Activated naive CD8-positive, alpha-beta T cell (primary cell): ENCODE measurements around the gene ADORA1.

ENCODE experiments used
- H3K27ac Mint-ChIP-seq: one replicate; pipeline ENCODE4 v1.8.0; 2021; ENCODE audit warnings: mixed read lengths
- H3K27me3 Mint-ChIP-seq: one replicate; pipeline ENCODE4 v1.8.0; 2021; ENCODE audit warnings: mixed read lengths
- H3K36me3 Mint-ChIP-seq: one replicate; pipeline ENCODE4 v1.8.0; 2021; ENCODE audit warnings: mixed read lengths
- H3K4me1 Mint-ChIP-seq: one replicate; pipeline ENCODE4 v1.8.0; 2021; ENCODE audit warnings: low read depth, mixed read lengths
- H3K4me3 Mint-ChIP-seq: one replicate; pipeline ENCODE4 v1.8.0; 2021; ENCODE audit warnings: mild to moderate bottlenecking, mixed read lengths
- H3K9me3 Mint-ChIP-seq: one replicate; pipeline ENCODE4 v1.8.0; 2021; ENCODE audit warnings: low read depth, mixed read lengths

ADORA1 gene

DNA sequence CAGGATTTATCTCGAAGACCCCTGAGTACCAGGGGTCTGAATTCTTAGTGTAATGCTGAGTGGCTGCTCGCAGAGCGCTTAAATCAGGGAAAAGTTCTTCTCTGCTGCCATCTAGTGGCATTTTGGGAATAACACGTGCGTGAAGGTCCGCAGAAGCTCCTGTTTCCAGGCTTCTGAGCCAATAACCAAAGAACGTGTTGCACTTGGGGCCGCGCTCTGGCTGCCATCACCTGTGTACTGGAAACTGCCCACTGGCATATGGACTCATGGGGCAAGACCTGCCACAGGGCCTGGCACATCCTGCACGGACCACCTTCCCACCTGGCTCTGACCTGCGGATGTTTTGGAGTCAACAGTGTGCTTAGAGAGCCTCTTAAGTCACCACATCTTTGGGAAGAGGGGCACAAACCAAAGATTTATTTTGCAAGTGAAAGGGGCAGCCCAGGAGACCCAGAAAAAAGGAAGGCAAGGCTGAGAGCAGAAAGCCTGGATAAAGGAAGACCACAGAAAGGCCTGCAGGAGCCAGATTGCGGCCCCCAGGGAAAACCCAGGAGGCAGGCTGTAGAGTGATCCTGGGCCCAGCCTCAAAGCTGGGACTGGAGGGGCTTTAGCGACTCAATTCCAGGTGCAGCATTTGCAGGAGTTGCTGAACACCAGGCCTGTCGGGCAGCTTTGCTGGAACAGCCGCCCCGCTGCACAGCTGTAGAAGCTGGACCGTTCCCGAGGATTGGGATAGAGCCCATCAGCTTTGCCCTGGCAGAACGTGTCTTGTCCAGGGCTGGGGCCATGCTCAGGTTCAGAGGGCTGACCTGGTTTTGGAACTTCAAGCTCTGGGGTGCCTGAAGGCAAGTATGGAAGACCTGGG lies 89.0 kb downstream of the ADORA1 start:
- H3K4me3 Mint-ChIP-seq, result no peak overlapping the region
- H3K27ac Mint-ChIP-seq, result no peak overlapping the region
- H3K27me3 Mint-ChIP-seq, result peaks cover 2% of the 10 kb centered on the region
- no peaks in the 10 kb centered on the region for H3K36me3 Mint-ChIP-seq
- no peaks in the 10 kb centered on the region for H3K9me3 Mint-ChIP-seq
- peaks cover 2% of the 10 kb centered on the region for H3K4me1 Mint-ChIP-seq
